Loucy (cell line): ENCODE data around the gene NPC1.

Experiments used
- CTCF ChIP-seq: fragments of 200-600 bp; sonication (generic); conservative IDR thresholded peaks from 2 replicates; pipeline ENCODE4 v1.5.1; 2014; ENCODE audit warnings: mild to moderate bottlenecking, antibody characterized with exemption, low read length
- EZH2phosphoT487 ChIP-seq: fragments of 200-600 bp; IDR thresholded peaks from 2 replicates; pipeline ENCODE4 v1.6.1; 2018; ENCODE audit warnings: antibody characterized with exemption, mild to moderate bottlenecking, moderate library complexity, borderline replicate concordance

GRCh38 chr18:23614413-23614812, 28.1 kb upstream of the NPC1 start:
- TF ChIP-seq CTCF (no peak), EZH2phosphoT487 (no peak)
